ENCODE results near the gene PCTP.

PCTP gene

DNA sequence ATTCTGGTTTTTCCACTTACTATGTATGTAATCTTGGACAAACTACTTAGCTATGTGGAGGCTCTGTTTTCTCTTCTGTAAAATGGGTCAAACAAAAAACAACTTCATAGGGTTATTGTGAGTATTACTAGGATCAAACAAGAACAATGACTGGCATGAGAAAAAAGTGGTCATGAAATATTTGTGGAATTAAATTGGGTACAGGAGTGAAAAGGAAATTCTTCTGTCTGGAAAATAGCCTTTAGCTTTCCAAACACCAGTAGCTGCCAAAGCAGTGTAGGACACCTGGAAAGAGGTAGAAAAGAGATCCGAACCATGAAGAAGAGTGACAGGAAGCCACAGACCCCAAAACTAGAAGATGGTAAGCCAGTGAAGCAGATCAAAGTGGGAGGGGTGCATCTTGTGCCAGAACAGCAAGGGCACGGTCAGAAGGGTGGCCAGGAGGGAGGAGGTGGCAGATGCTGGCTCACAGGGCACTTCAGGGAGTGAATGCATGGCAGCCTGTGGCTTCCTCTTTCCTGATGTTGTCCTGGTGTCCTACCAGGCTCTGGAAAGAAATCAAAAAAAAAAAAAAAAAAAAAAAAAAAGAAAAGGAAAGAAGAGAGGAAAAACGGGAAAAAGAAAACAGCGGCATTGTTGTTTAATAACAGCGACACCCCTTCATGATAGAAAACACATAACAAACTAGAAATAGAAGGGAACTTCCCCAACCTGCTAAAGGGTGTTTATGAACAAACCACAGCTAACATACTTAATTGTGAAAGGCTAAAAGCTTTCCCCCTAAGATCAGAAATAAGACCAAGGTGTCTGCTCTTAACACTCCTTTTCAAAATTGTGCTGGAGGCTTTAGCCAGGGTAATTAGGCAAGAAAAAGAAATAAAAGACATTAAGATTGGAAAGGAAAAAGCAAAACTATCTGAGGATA is 67.9 kb downstream of the PCTP start:
- H3K9ac ChIP-seq (ENCODE audit: low read length) = no peak overlapping the region
- no peaks in the 10 kb centered on the region for H3K4me1 ChIP-seq (ENCODE audit: control insufficient read depth, insufficient read depth, low read length)
- no peaks in the 10 kb centered on the region for H3K9me3 ChIP-seq (ENCODE audit: control insufficient read depth, low read length)
- no peaks in the 10 kb centered on the region for H3K36me3 ChIP-seq (ENCODE audit: control insufficient read depth, insufficient read depth, low read length)
- no peak overlapping the region for H3K4me3 ChIP-seq (ENCODE audit: low read length)
- H3K27me3 ChIP-seq (ENCODE audit: control insufficient read depth, insufficient read depth, low read length) = no peaks in the 10 kb centered on the region

- Histone ChIP-seq H3K4me1 (ENCODE audit: control insufficient read depth, insufficient read depth, low read length) (no peaks in the 10 kb centered on the region), H3K9ac (ENCODE audit: low read length) (no peak overlapping the region), H3K4me3 (ENCODE audit: low read length) (no peak overlapping the region), H3K27me3 (ENCODE audit: control insufficient read depth, insufficient read depth, low read length) (no peaks in the 10 kb centered on the region), H3K9me3 (ENCODE audit: control insufficient read depth, low read length) (no peaks in the 10 kb centered on the region), H3K36me3 (ENCODE audit: control insufficient read depth, insufficient read depth, low read length) (no peaks in the 10 kb centered on the region)
Measured at GRCh38 chr17:55820675-55821074, 69.8 kb downstream of the PCTP start.

DNA sequence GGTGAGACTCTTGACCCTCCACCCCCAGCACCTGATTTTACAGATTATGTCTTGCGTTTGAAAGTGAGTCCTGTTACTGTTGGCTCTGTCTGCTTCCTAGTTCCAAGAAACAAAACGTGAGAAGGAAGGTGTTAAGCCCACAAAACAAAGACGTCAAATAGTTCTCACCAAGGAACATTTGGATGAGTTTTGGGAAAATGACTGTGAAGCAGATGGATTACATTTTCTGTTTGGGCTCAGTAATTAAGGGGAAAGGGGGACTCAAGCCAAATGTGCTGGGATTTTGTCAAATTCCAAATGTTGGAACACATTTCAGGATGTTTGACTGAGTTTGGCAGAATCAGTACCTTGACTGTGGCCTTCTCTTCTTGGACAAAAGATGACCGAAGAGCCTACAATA is 71.2 kb downstream of the PCTP start:
- H3K4me3 ChIP-seq (ENCODE audit: low read length) = no peak overlapping the region
- H3K9me3 ChIP-seq (ENCODE audit: control insufficient read depth, low read length) = no peaks in the 10 kb centered on the region
- no peaks in the 10 kb centered on the region for H3K27me3 ChIP-seq (ENCODE audit: control insufficient read depth, insufficient read depth, low read length)
- no peak overlapping the region for H3K9ac ChIP-seq (ENCODE audit: low read length)
- H3K4me1 ChIP-seq (ENCODE audit: control insufficient read depth, insufficient read depth, low read length) = no peaks in the 10 kb centered on the region
- no peaks in the 10 kb centered on the region for H3K36me3 ChIP-seq (ENCODE audit: control insufficient read depth, insufficient read depth, low read length)

DNA sequence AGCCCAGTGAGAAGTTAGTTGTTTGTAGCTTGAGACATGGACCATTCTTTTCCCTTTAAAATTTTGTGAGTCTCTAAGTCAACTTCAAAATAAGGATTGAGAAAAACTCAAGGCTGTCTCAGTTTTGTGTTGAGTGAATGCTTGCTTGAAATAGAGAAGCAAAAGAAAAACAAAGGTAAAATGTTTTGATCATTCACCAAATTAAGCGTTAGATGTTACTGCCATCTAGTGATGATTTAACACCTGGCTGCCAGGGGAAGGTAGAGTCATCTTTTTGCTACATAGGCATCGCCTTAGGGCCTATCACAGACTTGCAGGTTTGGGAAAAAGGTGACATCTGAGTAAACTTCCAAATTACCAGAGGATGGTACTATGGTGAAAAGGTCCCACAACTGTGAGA is 74.4 kb downstream of the PCTP start:
- Histone ChIP-seq H3K9me3 (ENCODE audit: control insufficient read depth, low read length) (no peaks in the 10 kb centered on the region), H3K27me3 (ENCODE audit: control insufficient read depth, insufficient read depth, low read length) (no peaks in the 10 kb centered on the region), H3K9ac (ENCODE audit: low read length) (no peak overlapping the region), H3K36me3 (ENCODE audit: control insufficient read depth, insufficient read depth, low read length) (no peaks in the 10 kb centered on the region), H3K4me3 (ENCODE audit: low read length) (no peak overlapping the region), H3K4me1 (ENCODE audit: control insufficient read depth, insufficient read depth, low read length) (no peaks in the 10 kb centered on the region)

All from mucosa of stomach (tissue), 1 donor.